WTC11 (cell line): ENCODE measurements around the gene OR4K14.

Experiments
- ATF3 ChIP-seq: sonication (generic); formaldehyde crosslinking; conservative IDR thresholded peaks from 2 replicates; pipeline ENCODE4 v1.8.1; 2022; ENCODE audit warnings: mild to moderate bottlenecking, missing genetic modification reagents
- CTCF ChIP-seq: fragments of 200-600 bp; IDR thresholded peaks from 2 replicates; pipeline ENCODE4 v1.8.0; 2022; ENCODE audit warnings: antibody characterized with exemption
- E2F5 ChIP-seq: sonication (generic); formaldehyde crosslinking; IDR thresholded peaks from 2 replicates; pipeline ENCODE4 v1.8.1; 2022; ENCODE audit warnings: mild to moderate bottlenecking, moderate library complexity, missing genetic modification reagents
- ESRRA ChIP-seq: sonication (generic); formaldehyde crosslinking; IDR thresholded peaks from 2 replicates; pipeline ENCODE4 v1.8.1; 2022; ENCODE audit warnings: mild to moderate bottlenecking, missing genetic modification reagents, borderline replicate concordance
- ETV6 ChIP-seq: sonication (generic); formaldehyde crosslinking; IDR thresholded peaks from 2 replicates; pipeline ENCODE4 v1.8.1; 2022; ENCODE audit warnings: mild to moderate bottlenecking, missing genetic modification reagents
- FOXK1 ChIP-seq: sonication (generic); formaldehyde crosslinking; IDR thresholded peaks from 2 replicates; pipeline ENCODE4 v1.8.0; 2022; ENCODE audit warnings: mild to moderate bottlenecking, moderate library complexity, missing genetic modification reagents
- JUN ChIP-seq: sonication (generic); formaldehyde crosslinking; IDR thresholded peaks from 2 replicates; pipeline ENCODE4 v1.8.0; 2023; ENCODE audit warnings: mild to moderate bottlenecking, missing genetic modification reagents
- NR3C1 ChIP-seq: sonication (generic); formaldehyde crosslinking; conservative IDR thresholded peaks from 2 replicates; pipeline ENCODE4 v1.8.1; 2023; ENCODE audit warnings: low read depth, mild to moderate bottlenecking, missing genetic modification reagents
- RELA ChIP-seq: sonication (generic); formaldehyde crosslinking; IDR thresholded peaks from 2 replicates; pipeline ENCODE4 v1.8.1; 2022; ENCODE audit warnings: missing genetic modification reagents, mild to moderate bottlenecking, borderline replicate concordance
- ZNF219 ChIP-seq: sonication (generic); formaldehyde crosslinking; IDR thresholded peaks from 2 replicates; pipeline ENCODE4 v1.8.0; 2023; ENCODE audit warnings: missing genetic modification reagents, mild to moderate bottlenecking, borderline replicate concordance

- TF ChIP-seq JUN (CRISPR knock-in tag) (no peak), ETV6 (CRISPR knock-in tag) (no peak), ESRRA (CRISPR knock-in tag) (no peak), CTCF (no peak), ATF3 (CRISPR knock-in tag) (no peak), NR3C1 (CRISPR knock-in tag) (no peak), E2F5 (CRISPR knock-in tag) (no peak), ZNF219 (CRISPR knock-in tag) (no peak), RELA (no peak), FOXK1 (no peak)
Measured at GRCh38 chr14:20001863-20002262, 17.2 kb downstream of the OR4K14 start, which contains the start of gene OR4Q2.
